Measurements from ENCODE around the gene DSCAML1. TPM values are rescaled to one million over a fixed set of nuclear protein-coding genes. Genes with fewer than 3 reads are reported as not detected.

Gene DSCAML1
- total RNA-seq, 2 donors from 2014 or later, result 0.33 to 1.6 TPM

DNA sequence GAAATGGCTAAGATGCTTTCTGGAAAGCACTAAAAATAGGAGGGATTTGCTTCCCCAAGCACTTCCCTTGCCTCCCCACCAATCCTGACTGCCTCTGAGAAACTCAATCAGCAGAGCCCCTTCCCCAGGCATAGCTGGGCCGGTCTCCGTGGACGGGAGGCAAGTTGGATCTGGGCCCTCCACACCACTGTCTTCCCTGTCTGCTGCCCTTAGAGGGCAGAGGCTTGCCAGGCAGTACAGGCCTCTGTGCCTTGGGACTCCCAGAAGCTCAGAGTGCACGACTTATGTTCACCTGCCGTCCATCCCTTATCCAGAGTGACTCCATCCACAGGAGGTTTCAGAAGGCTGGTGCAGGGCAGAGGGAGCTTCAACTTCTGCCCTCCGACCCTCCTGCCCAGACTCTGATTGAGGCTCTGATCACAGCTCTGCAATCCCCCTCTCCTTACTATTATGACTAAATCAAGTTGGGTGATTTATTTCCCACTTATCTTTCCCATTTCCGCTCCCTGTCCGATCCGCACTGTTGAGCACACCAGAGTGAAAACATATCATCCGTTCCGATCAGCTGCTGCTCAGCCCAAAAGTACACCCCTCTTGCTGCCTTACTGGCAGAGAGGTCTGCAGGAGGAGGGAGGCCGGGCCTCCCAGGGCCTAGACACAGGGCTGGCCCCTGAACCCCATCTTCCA lies 71.8 kb downstream of the DSCAML1 start:
- intact Hi-C loops (cut with DNase I), result no loop called here
- 80 to 84% methylated on average over 11 of the region's 12 CpGs for WGBS, 2 donors
- TF ChIP-seq POLR2A (IDR thresholded peaks at IDR 0.05) (no peak), CTCF (IDR thresholded peaks at IDR 0.05) (no peak)
- H3K4me3 ChIP-seq, result no peak overlapping the region
- no peak overlapping the region for H3K27ac ChIP-seq
- DNase-seq, result no peak
- H3K36me3 ChIP-seq (replicated peaks in 1 of 2; ENCODE audit: insufficient read depth in 1 of 2, low read depth in 2 of 2), result no peaks in the 10 kb centered on the region
- no peak for ATAC-seq
- H3K4me1 ChIP-seq, result no peaks in the 10 kb centered on the region
- no peaks in the 10 kb centered on the region for H3K9me3 ChIP-seq
- no peaks in the 10 kb centered on the region for H3K27me3 ChIP-seq

- Histone ChIP-seq H3K36me3 (replicated peaks in 1 of 2; ENCODE audit: insufficient read depth in 1 of 2, low read depth in 2 of 2) (no peaks in the 10 kb centered on the region), H3K27ac (no peak overlapping the region), H3K27me3 (no peaks in the 10 kb centered on the region), H3K9me3 (no peaks in the 10 kb centered on the region), H3K4me3 (no peak overlapping the region), H3K4me1 (no peaks in the 10 kb centered on the region)
- ATAC-seq, result no peak
- intact Hi-C loops (cut with DNase I), result no loop called here
- DNase-seq, result no peak
- TF ChIP-seq POLR2A (IDR thresholded peaks at IDR 0.05), result no peak
- no peak for TF ChIP-seq CTCF (IDR thresholded peaks at IDR 0.05)
These were observed 72.4 kb downstream of the DSCAML1 start for GRCh38 chr11:117724621-117725020.

- no peak for DNase-seq
- Histone ChIP-seq H3K27me3 (no peaks in the 10 kb centered on the region), H3K27ac (no peak overlapping the region), H3K4me3 (no peak overlapping the region), H3K9me3 (no peaks in the 10 kb centered on the region), H3K4me1 (no peaks in the 10 kb centered on the region), H3K36me3 (replicated peaks in 1 of 2; ENCODE audit: insufficient read depth in 1 of 2, low read depth in 2 of 2) (no peaks in the 10 kb centered on the region)
- no peak for ATAC-seq
- TF ChIP-seq CTCF (IDR thresholded peaks at IDR 0.05) (no peak), POLR2A (IDR thresholded peaks at IDR 0.05) (no peak)
- WGBS, 2 donors, result 81 to 83% methylated on average over 5 of the region's 5 CpGs
- intact Hi-C loops (cut with DNase I), result no loop called here
These were observed 72.9 kb downstream of the DSCAML1 start for GRCh38 chr11:117724104-117724503.

DNA sequence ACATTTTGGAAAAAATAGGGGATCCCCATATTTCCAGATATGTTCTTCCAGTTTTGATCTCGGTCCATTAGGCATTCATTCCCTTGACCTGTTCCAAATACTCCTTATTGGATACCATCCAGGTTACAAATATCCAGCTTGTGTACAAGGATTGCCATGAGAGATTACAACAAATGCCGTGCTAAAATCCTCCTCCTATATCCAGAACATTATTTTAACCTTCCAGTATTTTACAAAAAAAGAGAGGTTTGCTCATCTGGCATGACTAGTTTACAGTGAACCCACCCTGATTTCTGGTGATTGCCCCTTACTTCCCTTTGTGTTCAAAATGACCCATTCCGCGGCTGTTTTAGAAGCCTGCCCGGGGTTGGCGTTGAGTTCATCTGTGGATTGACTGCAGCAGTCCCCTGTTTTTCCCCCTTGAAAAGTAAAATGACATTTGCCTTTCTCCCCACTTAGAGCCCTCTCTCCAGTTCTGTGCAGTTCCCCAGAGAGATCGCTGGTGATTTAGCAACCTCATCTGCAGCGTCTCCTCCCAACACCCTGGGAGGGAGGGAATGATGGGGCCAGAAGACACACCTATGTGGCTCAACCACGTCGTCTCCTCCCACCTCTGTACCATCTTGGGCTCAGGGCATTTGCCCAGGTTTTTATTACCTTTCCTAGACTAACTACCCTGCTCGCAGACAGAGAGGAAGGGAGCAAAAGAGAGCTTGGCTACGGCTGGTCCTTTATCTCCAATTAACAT lies 73.6 kb downstream of the DSCAML1 start:
- no peak overlapping the region for H3K27ac ChIP-seq
- WGBS, 2 donors, result 57 to 62% methylated on average over 12 of the region's 12 CpGs
- no peaks in the 10 kb centered on the region for H3K36me3 ChIP-seq (replicated peaks in 1 of 2; ENCODE audit: insufficient read depth in 1 of 2, low read depth in 2 of 2)
- H3K27me3 ChIP-seq, result no peaks in the 10 kb centered on the region
- TF ChIP-seq CTCF (IDR thresholded peaks at IDR 0.05), result no peak
- no peak for TF ChIP-seq POLR2A (IDR thresholded peaks at IDR 0.05)
- H3K4me3 ChIP-seq, result no peak overlapping the region
- H3K9me3 ChIP-seq, result no peaks in the 10 kb centered on the region
- no peak for ATAC-seq
- H3K4me1 ChIP-seq, result no peaks in the 10 kb centered on the region
- intact Hi-C loops (cut with DNase I), result no loop called here
- no peak for DNase-seq
